K562 (cell line): ENCODE results near the gene SCRN2. TPM values are rescaled to one million over a fixed set of nuclear protein-coding genes. Genes with fewer than 3 reads are reported as not detected.
A peak's percentile ranks its signal among the peaks of the same experiment; 100 is the strongest.

Source experiments
- EP300 ChIP-seq: IDR thresholded peaks from 2 replicates; pipeline ENCODE4 v1.6.1; 2012; ENCODE audit warnings: low read length, improper control_type of control experiment
- L3MBTL2 ChIP-seq: fragments of 450-650 bp; IDR thresholded peaks from 2 replicates; pipeline ENCODE4 v1.6.1; 2016; ENCODE audit warnings: mild to moderate bottlenecking, moderate library complexity
- MAZ ChIP-seq, 2 experiments: fragments of 450-650 bp in 1 of 2; sonication (generic) in 1 of 2; formaldehyde crosslinking; IDR thresholded peaks in 1 of 2; conservative IDR thresholded peaks in 1 of 2; 2 replicates each; pipeline versions ENCODE4 v1.4.0 to v1.5.0; 2020; ENCODE audit warnings: mild to moderate bottlenecking in 1 of 2, missing genetic modification reagents in 1 of 2
- MITF ChIP-seq: IDR thresholded peaks from 2 replicates; pipeline ENCODE4 v1.6.1; 2014; ENCODE audit warnings: antibody characterized with exemption
- MXI1 ChIP-seq: IDR thresholded peaks from 2 replicates; pipeline ENCODE4 v1.6.1; 2011; ENCODE audit warnings: low read depth, mild to moderate bottlenecking, improper control_type of control experiment, low read length
- NRF1 ChIP-seq, 2 experiments: fragments of 450-650 bp; IDR thresholded peaks in 1 of 2; conservative IDR thresholded peaks in 1 of 2; 2 replicates each; pipeline ENCODE4 v1.6.1; 2014; ENCODE audit warnings: mild to moderate bottlenecking in 2 of 2
- NUFIP1 ChIP-seq: fragments of 450-650 bp; IDR thresholded peaks from 2 replicates; pipeline ENCODE4 v1.6.1; 2018; ENCODE audit not compliant: partially characterized antibody
- PHF8 ChIP-seq: fragments of 200-600 bp; sonication (generic); IDR thresholded peaks from 2 replicates; pipeline ENCODE4 v1.6.1; 2012; ENCODE audit warnings: mixed run types, mild to moderate bottlenecking, inconsistent platforms, low read length, moderate library complexity, borderline replicate concordance
- POLR2A ChIP-seq: fragments of 450-650 bp; conservative IDR thresholded peaks from 2 replicates; pipeline ENCODE4 v1.6.1; 2016
- RBM14 ChIP-seq: fragments of 200-400 bp; formaldehyde crosslinking; IDR thresholded peaks from 2 replicates; pipeline ENCODE4 v1.6.1; 2018; ENCODE audit warnings: low read depth, mild to moderate bottlenecking, low read length, moderate library complexity, borderline replicate concordance; ENCODE audit not compliant: insufficient read depth
- RBM17 ChIP-seq: fragments of 200-400 bp; formaldehyde crosslinking; IDR thresholded peaks from 2 replicates; pipeline ENCODE4 v1.6.1; 2017; ENCODE audit warnings: low read depth, mild to moderate bottlenecking, low read length, borderline replicate concordance
- SUPT5H ChIP-seq: fragments of 450-650 bp; IDR thresholded peaks from 2 replicates; pipeline ENCODE4 v1.6.1; 2016
- VEZF1 ChIP-seq: fragments of 200-800 bp; sonication (Bioruptor generic); IDR thresholded peaks from 2 replicates; pipeline ENCODE4 v1.6.1; 2017; ENCODE audit warnings: missing genetic modification characterization, missing compliant biosample characterization
- ZNF217 ChIP-seq: sonication (generic); formaldehyde crosslinking; IDR thresholded peaks from 2 replicates; pipeline ENCODE4 v1.8.0; 2022; ENCODE audit warnings: mild to moderate bottlenecking, missing genetic modification reagents
- ZNF316 ChIP-seq: fragments of 450-650 bp; IDR thresholded peaks from 2 replicates; pipeline ENCODE4 v1.6.1; 2016
- polyA plus RNA-seq, 8 experiments: library from polyadenylated mRNA; depleted of rRNA in 4 of 8; stranded (reverse) in 5 of 8; unstranded in 3 of 8; fragments of >200 nt; fragmentation: Nextera tagmentation in 2 of 8; fragmentation: Illumina TruSeq in 1 of 8; extraction: Ambion mirVana in 2 of 8; extraction: Trizol in 1 of 8; gene quantifications; 2 replicates each; pipeline versions ENCODE4 v1.2.1 to v1.2.3, GENCODE V29; 2011 to 2014; ENCODE audit warnings: inconsistent platforms in 1 of 8, missing spikeins in 1 of 8
- total RNA-seq, 7 experiments: library from RNA; depleted of rRNA in 6 of 7; stranded (reverse); fragments of >200 nt in 6 of 7; fragmentation: Illumina TruSeq in 2 of 7; extraction: Trizol in 2 of 7; gene quantifications; 2 replicates each; pipeline versions ENCODE4 v1.2.1 to v1.2.3, GENCODE V29; 2011 to 2021; ENCODE audit warnings: low replicate concordance in 1 of 7
- TF ChIP-seq, protein P1 (sequence below), 2 experiments: IDR thresholded peaks; 2 replicates each; pipeline ENCODE4 v1.6.1; 2011; ENCODE audit warnings: borderline replicate concordance in 1 of 2, control low read depth in 1 of 2, low read depth in 1 of 2, low read length in 1 of 2, mild to moderate bottlenecking in 1 of 2, mixed read lengths in 1 of 2, moderate library complexity in 1 of 2; ENCODE audit not compliant: insufficient read depth in 1 of 2, insufficient read length in 1 of 2, poor library complexity in 1 of 2, severe bottlenecking in 1 of 2; ENCODE audit errors: extremely low read depth in 1 of 2
- TF ChIP-seq, protein P2 (sequence below): sonication (generic); formaldehyde crosslinking; IDR thresholded peaks from 2 replicates; pipeline ENCODE4 v1.8.0; 2023; ENCODE audit warnings: mild to moderate bottlenecking, missing genetic modification reagents
- TF ChIP-seq, protein P3 (sequence below): sonication (generic); formaldehyde crosslinking; IDR thresholded peaks from 2 replicates; pipeline ENCODE4 v1.9.0; 2022; ENCODE audit warnings: mild to moderate bottlenecking, missing genetic modification reagents

The SCRN2 gene
- total and polyA plus RNA-seq, 9 of the 15 experiments (the other 6 are each of a cell fraction or from before 2014, with no cell fraction given), result 0.25 to 32.9 (median 13.6) TPM

- peak; percentile 93; the same call in 1 of the 2 replicates for TF ChIP-seq PHF8
- no peak for TF ChIP-seq L3MBTL2
- no peak for TF ChIP-seq NUFIP1
- TF ChIP-seq RBM17, result no peak
- TF ChIP-seq, protein P1, sequence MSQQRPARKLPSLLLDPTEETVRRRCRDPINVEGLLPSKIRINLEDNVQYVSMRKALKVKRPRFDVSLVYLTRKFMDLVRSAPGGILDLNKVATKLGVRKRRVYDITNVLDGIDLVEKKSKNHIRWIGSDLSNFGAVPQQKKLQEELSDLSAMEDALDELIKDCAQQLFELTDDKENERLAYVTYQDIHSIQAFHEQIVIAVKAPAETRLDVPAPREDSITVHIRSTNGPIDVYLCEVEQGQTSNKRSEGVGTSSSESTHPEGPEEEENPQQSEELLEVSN (IDR thresholded peaks at IDR 0.05; ENCODE audit: borderline replicate concordance in 1 of 2, extremely low read depth in 1 of 2, insufficient read depth in 1 of 2, insufficient read length in 1 of 2, low read depth in 1 of 2, low read length in 1 of 2, poor library complexity in 1 of 2, severe bottlenecking in 1 of 2), result peak in 1 of 2 experiments; percentile 35
- TF ChIP-seq NRF1 (conservative IDR thresholded peaks at IDR 0.05 in 1 of 2, IDR thresholded peaks at IDR 0.05 in 1 of 2), result peak; percentile 94 to 95
- TF ChIP-seq RBM14, result no peak
- peak; percentile 64 for TF ChIP-seq VEZF1 (CRISPR knock-in tag)
- TF ChIP-seq ZNF217 (CRISPR knock-in tag), result no peak
- peak; percentile 90 for TF ChIP-seq MXI1
- TF ChIP-seq SUPT5H, result peak; percentile 98
- TF ChIP-seq ZNF316, result peak; percentile 23; the same call in 1 of the 2 replicates
- TF ChIP-seq, protein P2, sequence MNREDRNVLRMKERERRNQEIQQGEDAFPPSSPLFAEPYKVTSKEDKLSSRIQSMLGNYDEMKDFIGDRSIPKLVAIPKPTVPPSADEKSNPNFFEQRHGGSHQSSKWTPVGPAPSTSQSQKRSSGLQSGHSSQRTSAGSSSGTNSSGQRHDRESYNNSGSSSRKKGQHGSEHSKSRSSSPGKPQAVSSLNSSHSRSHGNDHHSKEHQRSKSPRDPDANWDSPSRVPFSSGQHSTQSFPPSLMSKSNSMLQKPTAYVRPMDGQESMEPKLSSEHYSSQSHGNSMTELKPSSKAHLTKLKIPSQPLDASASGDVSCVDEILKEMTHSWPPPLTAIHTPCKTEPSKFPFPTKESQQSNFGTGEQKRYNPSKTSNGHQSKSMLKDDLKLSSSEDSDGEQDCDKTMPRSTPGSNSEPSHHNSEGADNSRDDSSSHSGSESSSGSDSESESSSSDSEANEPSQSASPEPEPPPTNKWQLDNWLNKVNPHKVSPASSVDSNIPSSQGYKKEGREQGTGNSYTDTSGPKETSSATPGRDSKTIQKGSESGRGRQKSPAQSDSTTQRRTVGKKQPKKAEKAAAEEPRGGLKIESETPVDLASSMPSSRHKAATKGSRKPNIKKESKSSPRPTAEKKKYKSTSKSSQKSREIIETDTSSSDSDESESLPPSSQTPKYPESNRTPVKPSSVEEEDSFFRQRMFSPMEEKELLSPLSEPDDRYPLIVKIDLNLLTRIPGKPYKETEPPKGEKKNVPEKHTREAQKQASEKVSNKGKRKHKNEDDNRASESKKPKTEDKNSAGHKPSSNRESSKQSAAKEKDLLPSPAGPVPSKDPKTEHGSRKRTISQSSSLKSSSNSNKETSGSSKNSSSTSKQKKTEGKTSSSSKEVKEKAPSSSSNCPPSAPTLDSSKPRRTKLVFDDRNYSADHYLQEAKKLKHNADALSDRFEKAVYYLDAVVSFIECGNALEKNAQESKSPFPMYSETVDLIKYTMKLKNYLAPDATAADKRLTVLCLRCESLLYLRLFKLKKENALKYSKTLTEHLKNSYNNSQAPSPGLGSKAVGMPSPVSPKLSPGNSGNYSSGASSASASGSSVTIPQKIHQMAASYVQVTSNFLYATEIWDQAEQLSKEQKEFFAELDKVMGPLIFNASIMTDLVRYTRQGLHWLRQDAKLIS (CRISPR knock-in tag), result no peak
- TF ChIP-seq MAZ (CRISPR knock-in tag; conservative IDR thresholded peaks at IDR 0.05 in 1 of 2, IDR thresholded peaks at IDR 0.05 in 1 of 2), result peak; percentile 59 to 62; a peak in 2 of 4 replicates
- TF ChIP-seq POLR2A, result peak; percentile 97
- peak; percentile 37; the same call in 1 of the 2 replicates for TF ChIP-seq EP300
- TF ChIP-seq, protein P3, sequence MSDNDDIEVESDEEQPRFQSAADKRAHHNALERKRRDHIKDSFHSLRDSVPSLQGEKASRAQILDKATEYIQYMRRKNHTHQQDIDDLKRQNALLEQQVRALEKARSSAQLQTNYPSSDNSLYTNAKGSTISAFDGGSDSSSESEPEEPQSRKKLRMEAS (CRISPR knock-in tag), result peak; percentile 70
- 0 out of 2 replicates have a peak, but pooled peaks have one; percentile 41 for TF ChIP-seq MITF
Observed at GRCh38 chr17:47831003-47831933, 9.8 kb downstream of the SCRN2 start, which contains the start of the genes LRRC46 and MRPL10 (continued).
